GM23338 (cell line): Measurements from ENCODE around the gene RAB1B. TPM values are rescaled to one million over a fixed set of nuclear protein-coding genes. Genes with fewer than 3 reads are reported as not detected.
A peak's percentile ranks its signal among the peaks of the same experiment; 100 is the strongest.

Experiments
- ATAC-seq: fragments of 200-7000 bp; cut with Tn5 transposase; 3 replicates; pipeline ENCODE4 v1.9.1; 2020
- DNase-seq: peaks from one replicate; pipeline ENCODE4 v3.0.0-alpha.2; 2015; ENCODE audit warnings: low spot score
- H2AFZ ChIP-seq: fragments of 200-600 bp; sonication (generic); 2 replicates; pipeline ENCODE4 v1.8.0; 2016; ENCODE audit warnings: antibody characterized with exemption, mild to moderate bottlenecking, moderate library complexity
- H3F3A ChIP-seq: fragments of 200-600 bp; sonication (generic); replicated peaks from 2 replicates; pipeline ENCODE4 v1.8.0; 2017; ENCODE audit warnings: antibody characterized with exemption, mixed run types, low read depth
- H3K27ac ChIP-seq: fragments of 200-600 bp; sonication (generic); 2 replicates; pipeline ENCODE4 v1.6.1; 2016; ENCODE audit warnings: low read depth
- H3K27me3 ChIP-seq: fragments of 200-600 bp; sonication (generic); 2 replicates; pipeline ENCODE4 v1.8.0; 2016; ENCODE audit warnings: mild to moderate bottlenecking, mixed run types, moderate library complexity; ENCODE audit not compliant: insufficient read depth
- H3K36me3 ChIP-seq: fragments of 200-600 bp; sonication (generic); 2 replicates; pipeline ENCODE4 v1.8.0; 2016; ENCODE audit warnings: mild to moderate bottlenecking; ENCODE audit not compliant: insufficient read depth
- H3K4me1 ChIP-seq: fragments of 200-600 bp; sonication (generic); 2 replicates; pipeline ENCODE4 v1.8.0; 2016; ENCODE audit warnings: mild to moderate bottlenecking, moderate library complexity; ENCODE audit not compliant: insufficient read depth
- H3K4me2 ChIP-seq: fragments of 200-600 bp; sonication (generic); 2 replicates; pipeline ENCODE4 v1.7.1; 2017; ENCODE audit warnings: mixed run types
- H3K4me3 ChIP-seq: fragments of 200-600 bp; sonication (generic); 2 replicates; pipeline ENCODE4 v1.6.1; 2016; ENCODE audit warnings: mixed run types
- H3K79me2 ChIP-seq: fragments of 200-600 bp; sonication (generic); replicated peaks from 2 replicates; pipeline ENCODE4 v1.8.0; 2017; ENCODE audit warnings: mild to moderate bottlenecking; ENCODE audit not compliant: insufficient read depth
- H3K9me2 ChIP-seq: fragments of 200-600 bp; sonication (generic); 2 replicates; pipeline ENCODE4 v1.8.0; 2017; ENCODE audit not compliant: insufficient read depth
- H4K20me1 ChIP-seq: fragments of 200-600 bp; sonication (generic); replicated peaks from 2 replicates; pipeline ENCODE4 v1.8.0; 2017; ENCODE audit warnings: mild to moderate bottlenecking; ENCODE audit not compliant: insufficient read depth
- H3K27ac Mint-ChIP-seq: 2 replicates; pipeline ENCODE4 v1.8.0; 2020; ENCODE audit warnings: inconsistent platforms, mild to moderate bottlenecking, moderate library complexity, mixed read lengths
- H3K27me3 Mint-ChIP-seq: 3 replicates; pipeline ENCODE4 v1.8.0; 2022; ENCODE audit warnings: low read depth, mild to moderate bottlenecking, moderate library complexity, mixed read lengths, inconsistent platforms; ENCODE audit not compliant: insufficient read depth, poor library complexity
- H3K36me3 Mint-ChIP-seq: 3 replicates; pipeline ENCODE4 v1.8.0; 2021; ENCODE audit warnings: low read depth, mild to moderate bottlenecking, inconsistent platforms, moderate library complexity, mixed read lengths
- H3K4me1 Mint-ChIP-seq: 3 replicates; pipeline ENCODE4 v1.8.0; 2020; ENCODE audit warnings: mild to moderate bottlenecking, inconsistent platforms, mixed read lengths
- H3K4me3 Mint-ChIP-seq: 3 replicates; pipeline ENCODE4 v1.8.0; 2021; ENCODE audit warnings: moderate library complexity, mild to moderate bottlenecking, inconsistent platforms, mixed read lengths
- H3K9me3 Mint-ChIP-seq: 3 replicates; pipeline ENCODE4 v1.8.0; 2020; ENCODE audit warnings: moderate library complexity, mild to moderate bottlenecking, inconsistent platforms, mixed read lengths
- ETS1 ChIP-seq: IDR thresholded peaks from 2 replicates; pipeline ENCODE4 v1.6.1; 2016; ENCODE audit warnings: antibody characterized with exemption
- POLR2AphosphoS5 ChIP-seq: IDR thresholded peaks from 2 replicates; pipeline ENCODE4 v1.6.1; 2016; ENCODE audit warnings: antibody characterized with exemption, low read depth
- ZNF114 ChIP-seq: fragments of 250-450 bp; sonication (Bioruptor Pico); IDR thresholded peaks from 2 replicates; pipeline ENCODE4 v1.5.0; 2020; ENCODE audit warnings: mild to moderate bottlenecking, moderate library complexity
- ZNF331 ChIP-seq: fragments of 250-450 bp; sonication (Bioruptor Pico); IDR thresholded peaks from 2 replicates; pipeline ENCODE4 v1.5.0; 2020; ENCODE audit warnings: low read depth, mild to moderate bottlenecking, moderate library complexity
- polyA plus RNA-seq: library from polyadenylated mRNA; unstranded; fragments of >200 nt; fragmentation: Nextera tagmentation; extraction: Ambion mirVana; gene quantifications from 2 replicates; pipeline ENCODE4 v1.2.1, GENCODE V29; 2016
- total RNA-seq: library from RNA; depleted of rRNA; stranded (reverse); fragments of >200 nt; shearing (Covaris generic); gene quantifications from 2 replicates; pipeline ENCODE4 v1.2.3, GENCODE V29; 2014
- TF ChIP-seq, protein P1 (sequence below): IDR thresholded peaks from one replicate; pipeline ENCODE4 v1.6.1; 2018; ENCODE audit warnings: antibody characterized with exemption; ENCODE audit not compliant: unreplicated experiment

The RAB1B gene
- total and polyA plus RNA-seq, 2 experiments from 2014 or later = 30.5 to 92.7 TPM

- no peak for DNase-seq
- no peak for TF ChIP-seq ZNF331 (CRISPR knock-in tag)
- TF ChIP-seq POLR2AphosphoS5 = no peak
- no peak for TF ChIP-seq ETS1
- Histone ChIP-seq H3F3A (peaks cover 16% of the 10 kb centered on the region; the same call in 1 of the 2 replicates), H3K9me2 (no peaks in the 10 kb centered on the region), H3K4me2 (peak overlapping the region; percentile 89; the same call in 1 of the 2 replicates), H3K27me3 (no peaks in the 10 kb centered on the region), H2AFZ (no peak overlapping the region), H3K4me1 (peaks cover 32% of the 10 kb centered on the region), H3K27ac (no peak overlapping the region), H4K20me1 (no peaks in the 10 kb centered on the region), H3K4me3 (no peak overlapping the region), H3K36me3 (no peaks in the 10 kb centered on the region), H3K79me2 (no peaks in the 10 kb centered on the region)
- Mint-ChIP-seq H3K36me3 (peaks cover 16% of the 10 kb centered on the region), H3K4me1 (peaks cover 42% of the 10 kb centered on the region), H3K9me3 (peaks cover 15% of the 10 kb centered on the region), H3K27me3 (peaks cover 26% of the 10 kb centered on the region), H3K4me3 (no peak overlapping the region; the same call in 2 of the 3 replicates), H3K27ac (no peak overlapping the region)
- ATAC-seq = no peak
Measured at GRCh38 chr11:66314561-66315497, 46.4 kb downstream of the RAB1B start.

- no peaks in the 10 kb centered on the region for H3K79me2 ChIP-seq
- no peak overlapping the region for H2AFZ ChIP-seq
- H3K4me1 ChIP-seq = peaks cover 32% of the 10 kb centered on the region
- H3K4me3 ChIP-seq = no peak overlapping the region
- no peaks in the 10 kb centered on the region for H3K27me3 ChIP-seq
- H3K4me3 Mint-ChIP-seq = no peak overlapping the region; the same call in 2 of the 3 replicates
- H3K27me3 Mint-ChIP-seq = peaks cover 31% of the 10 kb centered on the region
- H3K36me3 Mint-ChIP-seq = peaks cover 22% of the 10 kb centered on the region
- no peaks in the 10 kb centered on the region for H3K9me2 ChIP-seq
- DNase-seq (no peak), ATAC-seq (no peak)
- TF ChIP-seq, protein P1, sequence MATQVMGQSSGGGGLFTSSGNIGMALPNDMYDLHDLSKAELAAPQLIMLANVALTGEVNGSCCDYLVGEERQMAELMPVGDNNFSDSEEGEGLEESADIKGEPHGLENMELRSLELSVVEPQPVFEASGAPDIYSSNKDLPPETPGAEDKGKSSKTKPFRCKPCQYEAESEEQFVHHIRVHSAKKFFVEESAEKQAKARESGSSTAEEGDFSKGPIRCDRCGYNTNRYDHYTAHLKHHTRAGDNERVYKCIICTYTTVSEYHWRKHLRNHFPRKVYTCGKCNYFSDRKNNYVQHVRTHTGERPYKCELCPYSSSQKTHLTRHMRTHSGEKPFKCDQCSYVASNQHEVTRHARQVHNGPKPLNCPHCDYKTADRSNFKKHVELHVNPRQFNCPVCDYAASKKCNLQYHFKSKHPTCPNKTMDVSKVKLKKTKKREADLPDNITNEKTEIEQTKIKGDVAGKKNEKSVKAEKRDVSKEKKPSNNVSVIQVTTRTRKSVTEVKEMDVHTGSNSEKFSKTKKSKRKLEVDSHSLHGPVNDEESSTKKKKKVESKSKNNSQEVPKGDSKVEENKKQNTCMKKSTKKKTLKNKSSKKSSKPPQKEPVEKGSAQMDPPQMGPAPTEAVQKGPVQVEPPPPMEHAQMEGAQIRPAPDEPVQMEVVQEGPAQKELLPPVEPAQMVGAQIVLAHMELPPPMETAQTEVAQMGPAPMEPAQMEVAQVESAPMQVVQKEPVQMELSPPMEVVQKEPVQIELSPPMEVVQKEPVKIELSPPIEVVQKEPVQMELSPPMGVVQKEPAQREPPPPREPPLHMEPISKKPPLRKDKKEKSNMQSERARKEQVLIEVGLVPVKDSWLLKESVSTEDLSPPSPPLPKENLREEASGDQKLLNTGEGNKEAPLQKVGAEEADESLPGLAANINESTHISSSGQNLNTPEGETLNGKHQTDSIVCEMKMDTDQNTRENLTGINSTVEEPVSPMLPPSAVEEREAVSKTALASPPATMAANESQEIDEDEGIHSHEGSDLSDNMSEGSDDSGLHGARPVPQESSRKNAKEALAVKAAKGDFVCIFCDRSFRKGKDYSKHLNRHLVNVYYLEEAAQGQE = no peak
- no peak for TF ChIP-seq ZNF114 (CRISPR knock-in tag)
- H3K27ac Mint-ChIP-seq = no peak overlapping the region
- H4K20me1 ChIP-seq = no peaks in the 10 kb centered on the region
- peaks cover 21% of the 10 kb centered on the region for H3K9me3 Mint-ChIP-seq
- H3K4me2 ChIP-seq = no peak overlapping the region
- no peak overlapping the region for H3K27ac ChIP-seq
- H3F3A ChIP-seq = peaks cover 11% of the 10 kb centered on the region; the same call in 1 of the 2 replicates
- no peaks in the 10 kb centered on the region for H3K36me3 ChIP-seq
- H3K4me1 Mint-ChIP-seq = peaks cover 41% of the 10 kb centered on the region
Measured at GRCh38 chr11:66315498-66315885, 47.1 kb downstream of the RAB1B start.
